GM23248 (cell line): Measurements from ENCODE around the gene PDE3A. TPM values are rescaled to one million over a fixed set of nuclear protein-coding genes. Genes with fewer than 3 reads are reported as not detected.
A peak's percentile ranks its signal among the peaks of the same experiment; 100 is the strongest.

ENCODE experiments used
- DNase-seq: peaks from one replicate; pipeline ENCODE4 v3.0.0-alpha.2; 2015
- H2AFZ ChIP-seq: fragments of 200-600 bp; sonication (generic); 2 replicates; pipeline ENCODE4 v1.6.1; 2016; ENCODE audit warnings: antibody characterized with exemption
- H3F3A ChIP-seq: fragments of 200-600 bp; sonication (generic); 2 replicates; pipeline ENCODE4 v1.6.1; 2016; ENCODE audit warnings: mild to moderate bottlenecking, antibody characterized with exemption, mixed run types; ENCODE audit not compliant: insufficient read depth
- H3K27ac ChIP-seq: fragments of 200-600 bp; sonication (generic); 2 replicates; pipeline ENCODE4 v1.5.1; 2016; ENCODE audit warnings: mild to moderate bottlenecking
- H3K27me3 ChIP-seq: fragments of 200-600 bp; sonication (generic); replicated peaks from 2 replicates; pipeline ENCODE4 v1.6.1; 2016; ENCODE audit warnings: mild to moderate bottlenecking; ENCODE audit not compliant: insufficient read depth
- H3K36me3 ChIP-seq: fragments of 200-600 bp; sonication (generic); 2 replicates; pipeline ENCODE4 v1.6.1; 2016; ENCODE audit warnings: low read depth, mild to moderate bottlenecking
- H3K4me1 ChIP-seq: fragments of 200-600 bp; sonication (generic); 2 replicates; pipeline ENCODE4 v1.6.1; 2016; ENCODE audit warnings: mild to moderate bottlenecking; ENCODE audit not compliant: insufficient read depth
- H3K4me2 ChIP-seq: fragments of 200-600 bp; sonication (generic); one replicate; pipeline ENCODE4 v1.6.1; 2016; ENCODE audit warnings: mild to moderate bottlenecking; ENCODE audit not compliant: unreplicated experiment
- H3K4me3 ChIP-seq: fragments of 200-600 bp; sonication (generic); 2 replicates; pipeline ENCODE4 v1.5.1; 2016; ENCODE audit warnings: mild to moderate bottlenecking
- H3K79me2 ChIP-seq: fragments of 200-600 bp; sonication (generic); 2 replicates; pipeline ENCODE4 v1.6.1; 2016; ENCODE audit warnings: mild to moderate bottlenecking; ENCODE audit not compliant: insufficient read depth
- H3K9ac ChIP-seq: fragments of 200-600 bp; sonication (generic); 2 replicates; pipeline ENCODE4 v1.6.1; 2016; ENCODE audit warnings: mild to moderate bottlenecking
- H3K9me2 ChIP-seq: fragments of 200-600 bp; sonication (generic); 2 replicates; pipeline ENCODE4 v1.6.1; 2016; ENCODE audit warnings: mixed run types, mild to moderate bottlenecking, moderate library complexity; ENCODE audit not compliant: insufficient read depth
- H3K9me3 ChIP-seq: fragments of 200-600 bp; sonication (generic); one replicate; pipeline ENCODE4 v1.6.1; 2017; ENCODE audit warnings: low read depth
- H4K20me1 ChIP-seq: fragments of 200-600 bp; sonication (generic); 2 replicates; pipeline ENCODE4 v1.6.0; 2016; ENCODE audit not compliant: insufficient read depth
- EZH2 ChIP-seq: fragments of 200-600 bp; sonication (generic); IDR thresholded peaks from 2 replicates; pipeline ENCODE4 v1.6.1; 2018; ENCODE audit warnings: antibody characterized with exemption, mild to moderate bottlenecking; ENCODE audit not compliant: insufficient read depth, poor library complexity, severe bottlenecking
- EZH2phosphoT487 ChIP-seq: fragments of 200-600 bp; sonication (generic); IDR thresholded peaks from 2 replicates; pipeline ENCODE4 v1.6.1; 2018; ENCODE audit warnings: antibody characterized with exemption, moderate library complexity, mild to moderate bottlenecking, low read depth; ENCODE audit not compliant: insufficient read depth
- WGBS, 2 experiments: methylation state at CpG; one replicate each; pipeline ENCODE4 v1.1.6; 2015 to 2017; ENCODE audit warnings: low lambda C conversion rate in 2 of 2, low coverage in 1 of 2; ENCODE audit errors: missing lambda C conversion rate in 2 of 2; 5-methylcytosine and 5-hydroxymethylcytosine counted together
- in situ Hi-C: fragments of 300-500 bp; cut with MboI; formaldehyde crosslinking; loops from 2 replicates; pipeline ENCODE4 v1.15.0; 2020
- polyA plus RNA-seq: library from polyadenylated mRNA; unstranded; fragments of >200 nt; fragmentation: Nextera tagmentation; extraction: Ambion mirVana; gene quantifications from 2 replicates; pipeline ENCODE4 v1.2.1, GENCODE V29; 2016
- total RNA-seq: library from RNA; depleted of rRNA; stranded (reverse); fragments of >200 nt; shearing (Covaris generic); gene quantifications from 2 replicates; pipeline ENCODE4 v1.2.3, GENCODE V29; 2014

Gene PDE3A
- total and polyA plus RNA-seq, 2 experiments from 2014 or later = 0.11 to 0.43 TPM

DNA sequence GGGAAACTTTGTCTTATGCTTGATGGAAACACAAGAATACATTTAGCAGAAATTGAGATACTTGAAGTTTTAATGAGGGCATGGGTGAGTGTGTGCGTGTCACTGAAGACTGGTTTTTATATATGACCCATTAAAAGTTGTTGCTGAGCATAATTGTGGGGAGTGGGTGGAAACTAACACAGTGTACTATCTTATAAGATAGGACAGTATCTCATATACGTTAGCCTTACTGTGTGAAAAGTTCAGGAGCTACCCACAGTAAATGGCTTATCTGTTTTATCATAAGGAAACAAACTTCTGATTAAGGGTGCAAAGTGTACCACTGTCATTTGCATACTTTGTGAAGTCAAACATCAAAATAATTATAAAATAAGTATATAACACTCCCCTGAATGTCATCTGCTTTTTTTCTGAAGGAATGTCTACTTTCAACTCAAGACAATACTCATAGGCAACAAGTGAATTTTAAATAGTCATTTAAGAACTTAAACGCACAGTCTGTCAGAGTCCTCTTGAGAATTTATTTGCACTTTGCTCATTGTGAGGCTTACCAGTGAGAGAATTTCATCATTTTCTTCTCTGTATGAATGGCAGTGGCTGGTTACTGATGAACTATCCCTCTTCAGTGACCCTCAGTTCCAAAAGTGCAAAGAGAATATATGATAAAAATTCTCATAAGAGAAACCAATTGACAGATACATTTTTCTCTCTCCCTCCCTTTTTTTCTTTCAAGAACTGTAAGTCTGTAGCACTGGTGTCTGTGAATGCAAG, 4.2 kb downstream of the PDE3A start:
- peaks cover 7% of the 10 kb centered on the region; the same call in 1 of the 2 replicates for H3F3A ChIP-seq
- H3K27ac ChIP-seq = no peak overlapping the region
- in situ Hi-C loops = loop anchor here (25.0 kb wide), 1 partner anchor 460 kb away; no protein-coding TSS in a partner anchor
- no peaks in the 10 kb centered on the region for H3K79me2 ChIP-seq
- no peak for TF ChIP-seq EZH2
- no peak for TF ChIP-seq EZH2phosphoT487
- no peaks in the 10 kb centered on the region for H3K4me1 ChIP-seq
- no peak overlapping the region for H2AFZ ChIP-seq
- no peaks in the 10 kb centered on the region for H4K20me1 ChIP-seq
- 89 to 93% methylated on average over 3 of the region's 3 CpGs for WGBS, 2 experiments
- H3K4me3 ChIP-seq = no peak overlapping the region
- H3K4me2 ChIP-seq = no peak overlapping the region
- no peaks in the 10 kb centered on the region for H3K36me3 ChIP-seq
- H3K9me2 ChIP-seq = no peaks in the 10 kb centered on the region
- no peak overlapping the region for H3K9ac ChIP-seq
- no peak for DNase-seq
- no peaks in the 10 kb centered on the region for H3K27me3 ChIP-seq
- no peaks in the 10 kb centered on the region for H3K9me3 ChIP-seq

- no peak overlapping the region for H3K4me3 ChIP-seq
- no peaks in the 10 kb centered on the region for H3K9me3 ChIP-seq
- WGBS, 2 experiments = 61 to 67% methylated on average over 3 of the region's 3 CpGs
- no peaks in the 10 kb centered on the region for H4K20me1 ChIP-seq
- H3K79me2 ChIP-seq = no peaks in the 10 kb centered on the region
- H3K36me3 ChIP-seq = no peaks in the 10 kb centered on the region
- H3F3A ChIP-seq = no peaks in the 10 kb centered on the region
- DNase-seq = no peak
- no peak overlapping the region for H2AFZ ChIP-seq
- no peaks in the 10 kb centered on the region for H3K27me3 ChIP-seq
- no peak overlapping the region for H3K9ac ChIP-seq
- H3K27ac ChIP-seq = no peak overlapping the region
- TF ChIP-seq EZH2 = no peak
- no peak for TF ChIP-seq EZH2phosphoT487
- no peak overlapping the region for H3K4me2 ChIP-seq
- H3K4me1 ChIP-seq = no peaks in the 10 kb centered on the region
- in situ Hi-C loops = loop anchor here (25.0 kb wide), 1 partner anchor 462 kb away; no protein-coding TSS in a partner anchor
- no peaks in the 10 kb centered on the region for H3K9me2 ChIP-seq
Observed at GRCh38 chr12:20374795-20375194, 6.5 kb downstream of the PDE3A start.

DNA sequence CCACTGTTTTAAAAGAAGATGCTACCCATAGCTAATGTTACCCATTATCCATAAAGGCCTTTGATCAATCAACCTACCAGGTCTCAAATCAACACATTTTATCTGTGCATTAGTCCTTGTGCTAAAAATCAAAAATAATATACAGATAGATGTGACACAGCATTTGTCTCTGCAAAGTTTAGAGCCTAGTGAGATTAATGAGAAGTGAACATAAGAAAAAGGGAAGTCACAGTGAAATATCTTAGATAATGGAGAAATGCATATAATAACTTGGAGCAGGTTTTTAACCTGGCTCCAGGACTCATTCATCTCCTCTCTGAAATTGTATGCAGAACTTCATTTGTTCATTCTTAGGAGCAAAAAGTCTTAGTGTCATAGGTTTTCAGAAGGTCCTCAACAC, 7.2 kb downstream of the PDE3A start:
- no peaks in the 10 kb centered on the region for H4K20me1 ChIP-seq
- H3K4me2 ChIP-seq = no peak overlapping the region
- no peak overlapping the region for H3K4me3 ChIP-seq
- no peak overlapping the region for H3K27ac ChIP-seq
- H3F3A ChIP-seq = no peaks in the 10 kb centered on the region
- TF ChIP-seq EZH2 (no peak), EZH2phosphoT487 (no peak)
- H3K9ac ChIP-seq = no peak overlapping the region
- H3K9me3 ChIP-seq = no peaks in the 10 kb centered on the region
- no peaks in the 10 kb centered on the region for H3K27me3 ChIP-seq
- no peaks in the 10 kb centered on the region for H3K9me2 ChIP-seq
- H3K4me1 ChIP-seq = no peaks in the 10 kb centered on the region
- no peak overlapping the region for H2AFZ ChIP-seq
- DNase-seq = no peak
- in situ Hi-C loops = no loop called here
- H3K79me2 ChIP-seq = no peaks in the 10 kb centered on the region
- H3K36me3 ChIP-seq = no peaks in the 10 kb centered on the region

GRCh38 chr12:20376984-20377383, 8.6 kb downstream of the PDE3A start:
- DNase-seq = peak; percentile 42
- no peak for TF ChIP-seq EZH2phosphoT487
- TF ChIP-seq EZH2 = no peak
- no peak overlapping the region for H3K27ac ChIP-seq
- no peaks in the 10 kb centered on the region for H4K20me1 ChIP-seq
- in situ Hi-C loops = no loop called here
- 80 to 85% methylated on average over 1 of the region's 1 CpG for WGBS, 2 experiments
- no peak overlapping the region for H3K4me3 ChIP-seq
- no peak overlapping the region for H2AFZ ChIP-seq
- H3K27me3 ChIP-seq = no peaks in the 10 kb centered on the region
- H3K9me2 ChIP-seq = no peaks in the 10 kb centered on the region
- H3K36me3 ChIP-seq = no peaks in the 10 kb centered on the region
- no peaks in the 10 kb centered on the region for H3F3A ChIP-seq
- H3K79me2 ChIP-seq = no peaks in the 10 kb centered on the region
- no peak overlapping the region for H3K9ac ChIP-seq
- no peaks in the 10 kb centered on the region for H3K4me1 ChIP-seq
- no peaks in the 10 kb centered on the region for H3K9me3 ChIP-seq
- no peak overlapping the region for H3K4me2 ChIP-seq
